Measurements from ENCODE around the gene MALSU1.
"Not testable (repeated sequence)": the region's sequence is repeated elsewhere in the genome, so short reads cannot be mapped to it uniquely, and the experiment has no call there.

The MALSU1 gene

GRCh38 chr7:23285657-23286646 lies 13.2 kb upstream of the MALSU1 start:
- no peak for DNase-seq (ENCODE audit: low read depth)

GRCh38 chr7:23287612-23288011 lies 11.5 kb upstream of the MALSU1 start:
- no peak for DNase-seq (ENCODE audit: low read depth)

GRCh38 chr7:23290993-23291392 lies 8.1 kb upstream of the MALSU1 start:
- no peak for DNase-seq (ENCODE audit: low read depth)

GRCh38 chr7:23291957-23292560 lies 7.1 kb upstream of the MALSU1 start:
- no peak for DNase-seq (ENCODE audit: low read depth)

GRCh38 chr7:23292623-23293022 lies 6.5 kb upstream of the MALSU1 start:
- no peak for DNase-seq (ENCODE audit: low read depth)

- DNase-seq (ENCODE audit: low read depth), result no peak
Observed at GRCh38 chr7:23293500-23294073, 5.6 kb upstream of the MALSU1 start.

GRCh38 chr7:23294549-23295400 lies 4.4 kb upstream of the MALSU1 start:
- no peak for DNase-seq (ENCODE audit: low read depth)

- DNase-seq (ENCODE audit: low read depth), result no peak
Observed at GRCh38 chr7:23295401-23295697, 3.8 kb upstream of the MALSU1 start.

- no peak for DNase-seq (ENCODE audit: low read depth)
Observed at GRCh38 chr7:23298141-23298881, 828 bp upstream of the MALSU1 start.

- DNase-seq (ENCODE audit: low read depth), result no peak
Observed at GRCh38 chr7:23299770-23300300, 696 bp downstream of the MALSU1 start.

- no peak for DNase-seq (ENCODE audit: low read depth)
Observed at GRCh38 chr7:23306936-23307521, 7.9 kb downstream of the MALSU1 start.

- no peak for DNase-seq (ENCODE audit: low read depth)
Observed at GRCh38 chr7:23308754-23309153, 9.6 kb downstream of the MALSU1 start.

- not testable (repeated sequence) for DNase-seq (ENCODE audit: low read depth)
Observed at GRCh38 chr7:23312141-23312540, 13.0 kb downstream of the MALSU1 start.

- DNase-seq (ENCODE audit: low read depth), result no peak
Observed at GRCh38 chr7:23315366-23315765, 16.2 kb downstream of the MALSU1 start.

- DNase-seq (ENCODE audit: low read depth), result no peak
Observed at GRCh38 chr7:23331132-23331531, 32.0 kb downstream of the MALSU1 start.

GRCh38 chr7:23332193-23332592 lies 33.1 kb downstream of the MALSU1 start:
- DNase-seq (ENCODE audit: low read depth), result no peak

GRCh38 chr7:23332910-23333612 lies 33.9 kb downstream of the MALSU1 start:
- no peak for DNase-seq (ENCODE audit: low read depth)

GRCh38 chr7:23333671-23334246 lies 34.6 kb downstream of the MALSU1 start:
- no peak for DNase-seq (ENCODE audit: low read depth)

- DNase-seq (ENCODE audit: low read depth), result no peak
Observed at GRCh38 chr7:23334482-23335056, 35.4 kb downstream of the MALSU1 start.

GRCh38 chr7:23335136-23335535 lies 36.0 kb downstream of the MALSU1 start:
- no peak for DNase-seq (ENCODE audit: low read depth)
